Naive thymus-derived CD8-positive, alpha-beta T cell (primary cell): Measurements from ENCODE around the gene COX8C. TPM values are rescaled to one million over a fixed set of nuclear protein-coding genes. Genes with fewer than 3 reads are reported as not detected.

Source experiments
- ATAC-seq, 2 donors: fragments of 150-1000 bp; cut with Tn5 transposase in 1 of 2; sonication (Bioruptor Pico), chemical (Tn5 transposase) in 1 of 2; 1 replicate in 1 of 2; 2 replicates in 1 of 2; pipeline ENCODE4 v1.10.0; 2021; ENCODE audit warnings: mild to moderate bottlenecking in 2 of 2, moderate library complexity in 2 of 2
- POLR2A ChIA-PET: fragments of 350-600 bp; sonication (Branson Sonifier 250); formaldehyde crosslinking; loops from one replicate; lab custom pipeline; 2021; ENCODE audit warnings: antibody characterized with exemption; lab: Charles Lee
- DNase-seq, 10 donors: peaks; one replicate each; pipeline versions ENCODE4 v3.0.0 to v3.0.0-alpha.2; 2020 to 2022
- H3K27ac Mint-ChIP-seq, 10 donors: one replicate each; pipeline ENCODE4 v1.8.0; 2020 to 2022; ENCODE audit warnings: mild to moderate bottlenecking in 10 of 10, mixed read lengths in 10 of 10, moderate library complexity in 4 of 10, inconsistent platforms in 1 of 10
- H3K27me3 Mint-ChIP-seq, 5 donors: one replicate each; pipeline ENCODE4 v1.8.0; 2021 to 2022; ENCODE audit warnings: mixed read lengths in 5 of 5
- H3K36me3 Mint-ChIP-seq, 3 donors: one replicate each; pipeline ENCODE4 v1.8.0; 2020 to 2022; ENCODE audit warnings: mixed read lengths in 3 of 3, mild to moderate bottlenecking in 2 of 3, inconsistent platforms in 1 of 3
- H3K4me1 Mint-ChIP-seq, 4 donors: one replicate each; pipeline ENCODE4 v1.8.0; 2021 to 2022; ENCODE audit warnings: mixed read lengths in 4 of 4
- H3K4me3 Mint-ChIP-seq, 10 donors: one replicate each; pipeline ENCODE4 v1.8.0; 2020 to 2022; ENCODE audit warnings: mild to moderate bottlenecking in 10 of 10, mixed read lengths in 10 of 10, moderate library complexity in 6 of 10, inconsistent platforms in 1 of 10
- H3K9me3 Mint-ChIP-seq, 9 donors: one replicate each; pipeline ENCODE4 v1.8.0; 2020 to 2022; ENCODE audit warnings: mixed read lengths in 9 of 9, mild to moderate bottlenecking in 3 of 9, inconsistent platforms in 1 of 9, moderate library complexity in 1 of 9
- polyA plus RNA-seq, 3 donors: library from polyadenylated mRNA; unstranded; fragments of 300-500 nt; fragmentation: Illumina TruSeq; gene quantifications; one replicate each; pipeline ENCODE4 v1.2.3, GENCODE V29; 2021
- total RNA-seq, 8 experiments: library from RNA in 2 of 8; stranded (reverse) in 2 of 8; gene quantifications; one replicate each; pipeline ENCODE4 v1.2.3 and lab custom pipeline; 2021 to 2026

Gene COX8C
- total and polyA plus RNA-seq, 5 experiments from 2014 or later = not detected

GRCh38 chr14:93328546-93328945 is 18.4 kb upstream of the COX8C start:
- POLR2A ChIA-PET = no interaction called here
- ATAC-seq (no peak), DNase-seq (no peak)
- Mint-ChIP-seq H3K36me3 (peaks cover 0 to 15% (median 0%) of the 10 kb centered on the region in 3 donors), H3K27ac (no peak overlapping the region), H3K27me3 (no peaks in the 10 kb centered on the region), H3K9me3 (no peaks in the 10 kb centered on the region), H3K4me3 (no peak overlapping the region), H3K4me1 (peaks cover 35 to 71% (median 62%) of the 10 kb centered on the region in 4 donors)

- H3K9me3 Mint-ChIP-seq = no peaks in the 10 kb centered on the region
- H3K36me3 Mint-ChIP-seq = peaks cover 0 to 2% (median 0%) of the 10 kb centered on the region in 3 donors
- H3K4me1 Mint-ChIP-seq = peaks cover 31 to 70% (median 61%) of the 10 kb centered on the region in 4 donors
- DNase-seq (no peak), ATAC-seq (no peak)
- H3K4me3 Mint-ChIP-seq = peak overlapping the region in 8 of 10 donors; percentile 1 to 96 (median 10)
- no peaks in the 10 kb centered on the region for H3K27me3 Mint-ChIP-seq
- H3K27ac Mint-ChIP-seq = peak overlapping the region in 2 of 10 donors; percentile 3 to 7
- POLR2A ChIA-PET = no interaction called here
Observed at GRCh38 chr14:93329965-93330608, 16.9 kb upstream of the COX8C start.

- Mint-ChIP-seq H3K27ac (peak overlapping the region in 1 of 10 donors; percentile 89), H3K4me1 (peaks cover 29 to 65% (median 57%) of the 10 kb centered on the region in 4 donors)
Observed at GRCh38 chr14:93330609-93331000, 16.4 kb upstream of the COX8C start.

GRCh38 chr14:93331002-93331727 is 15.8 kb upstream of the COX8C start:
- H3K4me3 Mint-ChIP-seq = peak overlapping the region; percentile 87 to 96 (median 92)
- POLR2A ChIA-PET = interaction anchor here (0.6 to 1.4 kb wide), 2 partner anchors 8 kb away, joined by 3 read pairs; no protein-coding TSS in a partner anchor

More at GRCh38 chr14:93330609-93331000, 16.4 kb upstream of the COX8C start:
- DNase-seq = no peak
- H3K27me3 Mint-ChIP-seq = no peaks in the 10 kb centered on the region
- H3K4me3 Mint-ChIP-seq = peak overlapping the region in 9 of 10 donors; percentile 87 to 96 (median 93)
- peaks cover 0 to 2% (median 0%) of the 10 kb centered on the region in 3 donors for H3K36me3 Mint-ChIP-seq
- H3K9me3 Mint-ChIP-seq = no peaks in the 10 kb centered on the region
- no peak for ATAC-seq
- POLR2A ChIA-PET = interaction anchor here (0.6 kb wide), 1 partner anchor 8 kb away, joined by 3 read pairs; no protein-coding TSS in a partner anchor

GRCh38 chr14:93331728-93332396 is 15.1 kb upstream of the COX8C start:
- no peak for ATAC-seq
- Mint-ChIP-seq H3K36me3 (peaks cover 0 to 2% (median 0%) of the 10 kb centered on the region in 3 donors), H3K27me3 (no peaks in the 10 kb centered on the region), H3K27ac (peak overlapping the region in 9 of 10 donors; percentile 85 to 95 (median 93)), H3K4me1 (peaks cover 29 to 65% (median 56%) of the 10 kb centered on the region in 4 donors), H3K9me3 (no peaks in the 10 kb centered on the region), H3K4me3 (peak overlapping the region; percentile 87 to 96 (median 92))
- POLR2A ChIA-PET = interaction anchor here (1.4 kb wide), 1 partner anchor 9 kb away, joined by 3 read pairs; no protein-coding TSS in a partner anchor
- peak in 2 of 10 donors; percentile 22 to 25 for DNase-seq

More at GRCh38 chr14:93331002-93331727, 15.8 kb upstream of the COX8C start:
- Mint-ChIP-seq H3K9me3 (no peaks in the 10 kb centered on the region), H3K36me3 (peaks cover 0 to 2% (median 0%) of the 10 kb centered on the region in 3 donors), H3K4me1 (peaks cover 29 to 65% (median 56%) of the 10 kb centered on the region in 4 donors), H3K27me3 (no peaks in the 10 kb centered on the region), H3K27ac (peak overlapping the region in 8 of 10 donors; percentile 29 to 95 (median 88))
- DNase-seq (no peak), ATAC-seq (no peak)

- POLR2A ChIA-PET = interaction anchor here (1.4 kb wide), 1 partner anchor 9 kb away, joined by 3 read pairs; no protein-coding TSS in a partner anchor
- Mint-ChIP-seq H3K27ac (peak overlapping the region in 9 of 10 donors; percentile 89 to 97 (median 95)), H3K4me3 (peak overlapping the region; percentile 90 to 96 (median 94)), H3K36me3 (peaks cover 0 to under 1% (median 0%) of the 10 kb centered on the region in 3 donors), H3K27me3 (no peaks in the 10 kb centered on the region), H3K9me3 (no peaks in the 10 kb centered on the region), H3K4me1 (peaks cover 28 to 61% (median 54%) of the 10 kb centered on the region in 4 donors)
- DNase-seq = peak in 4 of 10 donors; percentile 7 to 34 (median 25)
- peak; percentile 28 to 57 for ATAC-seq
Observed at GRCh38 chr14:93332397-93332852, 14.6 kb upstream of the COX8C start.

GRCh38 chr14:93332853-93333630 is 13.9 kb upstream of the COX8C start, which contains the start of gene BTBD7:
Gene BTBD7 (minus strand): TSS chr14:93333036. CDS start chr14:93296051, 36,985 bp downstream.
- H3K4me1 Mint-ChIP-seq = peaks cover 24 to 54% (median 49%) of the 10 kb centered on the region in 4 donors

GRCh38 chr14:93333631-93334103 is 13.3 kb upstream of the COX8C start:
- Mint-ChIP-seq H3K27me3 (no peaks in the 10 kb centered on the region), H3K9me3 (no peaks in the 10 kb centered on the region), H3K4me1 (peaks cover 24 to 49% (median 45%) of the 10 kb centered on the region in 4 donors), H3K27ac (peak overlapping the region; percentile 74 to 97 (median 96)), H3K36me3 (no peaks in the 10 kb centered on the region), H3K4me3 (peak overlapping the region; percentile 90 to 96 (median 92))
- DNase-seq (no peak), ATAC-seq (no peak)
- POLR2A ChIA-PET = no interaction called here

More at GRCh38 chr14:93332853-93333630, 13.9 kb upstream of the COX8C start, which contains the start of gene BTBD7:
- Mint-ChIP-seq H3K4me3 (peak within 1 kb of the TSS; percentile 90 to 96 (median 94)), H3K9me3 (no peaks in the 10 kb centered on the region), H3K27me3 (no peaks in the 10 kb centered on the region), H3K36me3 (no peaks in the 10 kb centered on the region), H3K27ac (peak within 1 kb of the TSS; percentile 89 to 97 (median 96))
- peak; percentile 84 to 97 (median 94) for DNase-seq
- POLR2A ChIA-PET = no interaction called here
- ATAC-seq = peak; percentile 94

GRCh38 chr14:93337143-93337753 is 9.7 kb upstream of the COX8C start:
- H3K27ac Mint-ChIP-seq = no peak overlapping the region
- no peak overlapping the region for H3K4me3 Mint-ChIP-seq
- POLR2A ChIA-PET = no interaction called here
- peaks cover 4 to 14% (median 13%) of the 10 kb centered on the region in 4 donors for H3K4me1 Mint-ChIP-seq
- ATAC-seq (no peak), DNase-seq (no peak)
- H3K9me3 Mint-ChIP-seq = peaks cover 0 to 3% (median 0%) of the 10 kb centered on the region in 9 donors
- H3K36me3 Mint-ChIP-seq = peaks cover 0 to 2% (median under 1%) of the 10 kb centered on the region in 3 donors
- H3K27me3 Mint-ChIP-seq = peaks cover 0 to 4% (median 0%) of the 10 kb centered on the region in 5 donors

GRCh38 chr14:93337884-93338283 is 9.1 kb upstream of the COX8C start:
- DNase-seq (no peak), ATAC-seq (no peak)
- Mint-ChIP-seq H3K27ac (no peak overlapping the region), H3K36me3 (peaks cover 0 to 8% (median 6%) of the 10 kb centered on the region in 3 donors), H3K4me3 (no peak overlapping the region), H3K9me3 (peaks cover 0 to 6% (median 2%) of the 10 kb centered on the region in 9 donors), H3K27me3 (peaks cover 0 to 7% (median 4%) of the 10 kb centered on the region in 5 donors), H3K4me1 (peaks cover 4 to 17% (median 13%) of the 10 kb centered on the region in 4 donors)
- POLR2A ChIA-PET = no interaction called here

- peaks cover 0 to 14% (median 9%) of the 10 kb centered on the region in 5 donors for H3K27me3 Mint-ChIP-seq
- no peak for ATAC-seq
Observed at GRCh38 chr14:93343266-93343665, 3.7 kb upstream of the COX8C start.

More at GRCh38 chr14:93343266-93343665, 3.7 kb upstream of the COX8C start:
- Mint-ChIP-seq H3K27ac (no peak overlapping the region), H3K36me3 (peaks cover 0 to 9% (median 8%) of the 10 kb centered on the region in 3 donors), H3K4me1 (peaks cover 0 to 7% (median 0%) of the 10 kb centered on the region in 4 donors), H3K9me3 (peaks cover 0 to 8% (median 2%) of the 10 kb centered on the region in 9 donors), H3K4me3 (no peak overlapping the region)
- DNase-seq = no peak
- POLR2A ChIA-PET = no interaction called here
